Measurements from ENCODE around the gene ACIN1.

- no peak for TF ChIP-seq SPI1 (IDR thresholded peaks at IDR 0.05; ENCODE audit: borderline replicate concordance, insufficient read depth, low read depth, low read length)
- TF ChIP-seq, protein P1, sequence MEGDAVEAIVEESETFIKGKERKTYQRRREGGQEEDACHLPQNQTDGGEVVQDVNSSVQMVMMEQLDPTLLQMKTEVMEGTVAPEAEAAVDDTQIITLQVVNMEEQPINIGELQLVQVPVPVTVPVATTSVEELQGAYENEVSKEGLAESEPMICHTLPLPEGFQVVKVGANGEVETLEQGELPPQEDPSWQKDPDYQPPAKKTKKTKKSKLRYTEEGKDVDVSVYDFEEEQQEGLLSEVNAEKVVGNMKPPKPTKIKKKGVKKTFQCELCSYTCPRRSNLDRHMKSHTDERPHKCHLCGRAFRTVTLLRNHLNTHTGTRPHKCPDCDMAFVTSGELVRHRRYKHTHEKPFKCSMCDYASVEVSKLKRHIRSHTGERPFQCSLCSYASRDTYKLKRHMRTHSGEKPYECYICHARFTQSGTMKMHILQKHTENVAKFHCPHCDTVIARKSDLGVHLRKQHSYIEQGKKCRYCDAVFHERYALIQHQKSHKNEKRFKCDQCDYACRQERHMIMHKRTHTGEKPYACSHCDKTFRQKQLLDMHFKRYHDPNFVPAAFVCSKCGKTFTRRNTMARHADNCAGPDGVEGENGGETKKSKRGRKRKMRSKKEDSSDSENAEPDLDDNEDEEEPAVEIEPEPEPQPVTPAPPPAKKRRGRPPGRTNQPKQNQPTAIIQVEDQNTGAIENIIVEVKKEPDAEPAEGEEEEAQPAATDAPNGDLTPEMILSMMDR (IDR thresholded peaks at IDR 0.05 in 2 of 3, conservative IDR thresholded peaks at IDR 0.05 in 1 of 3; ENCODE audit: control insufficient read depth in 2 of 3, extremely low read depth in 1 of 3, insufficient read depth in 1 of 3, low read depth in 3 of 3, low read length in 3 of 3): no peak
These were observed 46.9 kb downstream of the ACIN1 start for GRCh38 chr14:23047751-23048693.

All from GM12878 (cell line).